ENCODE results near the gene KCTD2. TPM values are rescaled to one million over a fixed set of nuclear protein-coding genes. Genes with fewer than 3 reads are reported as not detected.
A peak's percentile ranks its signal among the peaks of the same experiment; 100 is the strongest.

KCTD2 gene
- total and polyA plus RNA-seq, 9 of the 15 experiments (the other 6 are each of a cell fraction or from before 2014, with no cell fraction given), result 1.7 to 32.9 (median 15.8) TPM

DNA sequence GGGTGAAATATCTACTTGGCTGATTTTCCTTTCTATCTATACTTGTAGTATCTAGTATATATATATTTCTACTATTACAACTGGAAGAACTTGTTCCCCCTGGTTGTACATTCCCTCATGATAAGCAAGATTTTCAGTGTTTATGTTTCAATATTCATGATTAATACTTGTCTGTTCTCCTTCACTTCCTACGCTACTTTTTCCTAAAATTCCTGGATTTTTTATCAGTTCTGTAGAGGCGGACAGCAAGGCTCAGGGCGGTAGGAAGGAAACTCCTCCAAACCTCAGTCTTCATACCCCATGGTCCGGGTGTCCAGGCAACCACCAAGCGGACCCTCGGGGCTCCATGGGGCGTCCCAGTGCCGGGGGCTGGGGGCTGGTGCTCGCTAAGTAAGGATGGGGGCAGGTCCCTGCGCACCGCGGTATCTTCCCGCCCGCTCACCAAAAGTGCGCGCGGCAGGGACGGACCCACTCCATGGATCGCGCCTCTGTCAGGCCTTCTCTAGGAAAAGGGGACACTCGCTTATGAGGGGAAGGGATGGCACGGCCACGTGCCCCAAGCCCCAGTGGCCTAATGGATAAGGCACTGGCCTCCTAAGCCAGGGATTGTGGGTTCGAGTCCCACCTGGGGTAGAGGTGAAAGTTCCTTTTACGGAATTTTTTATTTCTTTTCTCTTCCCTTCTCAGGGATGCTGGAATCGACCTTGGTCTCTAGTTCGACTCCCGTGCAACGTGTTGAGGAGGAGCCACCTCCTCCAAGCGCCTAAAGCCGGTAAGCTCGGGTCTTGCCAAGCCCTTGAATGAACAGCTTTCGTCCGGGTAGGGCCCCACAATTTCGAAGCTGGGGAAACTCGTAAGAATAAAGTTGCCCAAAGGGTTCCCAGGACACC is 13.4 kb upstream of the KCTD2 start (continued):
- TF ChIP-seq DACH1 (IDR thresholded peaks at IDR 0.05; ENCODE audit: partially characterized antibody) (no peak), TAF9B (IDR thresholded peaks at IDR 0.05; ENCODE audit: partially characterized antibody) (no peak), CEBPB (tag; IDR thresholded peaks at IDR 0.05) (no peak), ZNF778 (CRISPR knock-in tag; IDR thresholded peaks at IDR 0.05) (no peak), SIRT6 (IDR thresholded peaks at IDR 0.05; ENCODE audit: low read depth, low read length) (no peak), TBP (optimal IDR thresholded peaks at IDR 0.05; ENCODE audit: low read depth, low read length) (peak; percentile 100), RBM14 (IDR thresholded peaks at IDR 0.05; ENCODE audit: borderline replicate concordance, insufficient read depth, low read depth, low read length) (no peak), ZBTB7A (IDR thresholded peaks at IDR 0.05; ENCODE audit: borderline replicate concordance, control insufficient read depth, low read depth, low read length) (peak; percentile 56; the same call in 1 of the 2 replicates), POLR2H (tag; IDR thresholded peaks at IDR 0.05; ENCODE audit: low read depth) (peak; percentile 99), ATF7 (IDR thresholded peaks at IDR 0.05) (peak; percentile 63; the same call in 1 of the 2 replicates), DPF2 (IDR thresholded peaks at IDR 0.05) (no peak), XRCC3 (IDR thresholded peaks at IDR 0.05) (no peak), ZNF12 (CRISPR knock-in tag; IDR thresholded peaks at IDR 0.05) (no peak; the same call in 1 of the 2 replicates), ZFPM2 (CRISPR knock-in tag; IDR thresholded peaks at IDR 0.05) (no peak), TAF7 (tag; IDR thresholded peaks at IDR 0.05) (no peak)
- TF ChIP-seq, protein P1, sequence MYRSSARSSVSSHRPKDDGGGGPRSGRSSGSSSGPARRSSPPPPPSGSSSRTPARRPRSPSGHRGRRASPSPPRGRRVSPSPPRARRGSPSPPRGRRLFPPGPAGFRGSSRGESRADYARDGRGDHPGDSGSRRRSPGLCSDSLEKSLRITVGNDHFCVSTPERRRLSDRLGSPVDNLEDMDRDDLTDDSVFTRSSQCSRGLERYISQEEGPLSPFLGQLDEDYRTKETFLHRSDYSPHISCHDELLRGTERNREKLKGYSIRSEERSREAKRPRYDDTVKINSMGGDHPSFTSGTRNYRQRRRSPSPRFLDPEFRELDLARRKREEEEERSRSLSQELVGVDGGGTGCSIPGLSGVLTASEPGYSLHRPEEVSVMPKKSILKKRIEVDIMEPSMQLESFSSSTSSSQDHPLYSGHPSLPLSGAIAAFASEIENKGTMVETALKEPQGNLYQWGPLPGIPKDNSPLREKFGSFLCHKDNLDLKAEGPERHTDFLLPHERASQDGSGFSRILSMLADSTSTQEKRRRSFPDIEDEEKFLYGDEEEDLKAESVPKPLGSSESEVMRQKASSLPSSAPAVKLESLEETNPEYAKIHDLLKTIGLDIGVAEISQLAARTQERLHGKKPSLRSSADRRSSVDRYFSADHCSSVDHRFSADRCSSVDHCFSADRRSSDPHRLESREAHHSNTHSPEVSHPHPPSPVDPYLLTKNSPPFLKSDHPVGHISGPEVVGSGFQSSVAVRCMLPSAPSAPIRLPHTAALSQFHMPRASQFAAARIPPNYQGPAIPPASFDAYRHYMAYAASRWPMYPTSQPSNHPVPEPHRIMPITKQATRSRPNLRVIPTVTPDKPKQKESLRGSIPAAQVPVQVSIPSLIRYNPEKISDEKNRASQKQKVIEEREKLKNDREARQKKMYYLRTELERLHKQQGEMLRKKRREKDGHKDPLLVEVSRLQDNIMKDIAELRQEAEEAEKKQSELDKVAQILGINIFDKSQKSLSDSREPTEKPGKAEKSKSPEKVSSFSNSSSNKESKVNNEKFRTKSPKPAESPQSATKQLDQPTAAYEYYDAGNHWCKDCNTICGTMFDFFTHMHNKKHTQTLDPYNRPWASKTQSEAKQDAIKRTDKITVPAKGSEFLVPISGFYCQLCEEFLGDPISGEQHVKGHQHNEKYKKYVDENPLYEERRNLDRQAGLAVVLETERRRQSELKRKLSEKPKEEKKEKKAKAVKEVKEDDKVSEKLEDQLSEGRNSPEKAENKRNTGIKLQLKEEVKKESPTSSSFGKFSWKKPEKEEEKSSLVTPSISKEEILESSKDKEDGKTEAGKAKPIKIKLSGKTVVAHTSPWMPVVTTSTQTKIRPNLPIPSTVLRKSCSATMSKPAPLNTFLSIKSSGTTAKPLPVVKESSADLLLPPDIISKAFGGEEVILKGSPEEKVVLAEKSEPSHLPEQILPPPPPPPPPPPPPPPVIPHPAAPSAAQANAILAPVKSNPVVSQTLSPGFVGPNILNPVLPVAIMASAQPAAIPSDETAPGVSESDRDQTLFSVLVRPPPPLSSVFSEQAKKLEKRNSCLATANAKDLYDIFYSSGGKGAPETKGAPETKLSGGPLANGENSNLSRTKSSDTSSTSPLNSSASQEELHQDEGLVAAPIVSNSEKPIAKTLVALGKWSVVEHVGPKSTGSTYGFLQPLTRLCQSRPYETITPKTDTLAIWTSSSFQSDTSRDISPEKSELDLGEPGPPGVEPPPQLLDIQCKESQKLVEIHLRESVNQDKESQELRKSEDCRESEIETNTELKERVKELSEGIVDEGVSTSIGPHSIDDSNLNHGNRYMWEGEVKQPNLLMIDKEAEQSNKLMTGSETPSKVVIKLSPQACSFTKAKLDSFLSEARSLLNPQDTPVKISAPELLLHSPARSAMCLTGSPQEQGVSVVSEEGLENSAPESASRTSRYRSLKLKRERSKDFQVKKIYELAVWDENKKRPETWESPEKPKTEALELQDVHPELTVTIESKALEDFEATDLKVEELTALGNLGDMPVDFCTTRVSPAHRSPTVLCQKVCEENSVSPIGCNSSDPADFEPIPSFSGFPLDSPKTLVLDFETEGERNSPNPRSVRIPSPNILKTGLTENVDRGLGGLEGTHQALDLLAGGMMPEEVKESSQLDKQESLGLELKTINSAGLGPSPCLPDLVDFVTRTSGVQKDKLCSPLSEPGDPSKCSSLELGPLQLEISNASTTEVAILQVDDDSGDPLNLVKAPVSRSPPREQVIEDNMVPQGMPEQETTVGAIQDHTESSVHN (IDR thresholded peaks at IDR 0.05; ENCODE audit: borderline replicate concordance in 1 of 2, low read depth in 1 of 2), result no peak
- TF ChIP-seq, protein P2, sequence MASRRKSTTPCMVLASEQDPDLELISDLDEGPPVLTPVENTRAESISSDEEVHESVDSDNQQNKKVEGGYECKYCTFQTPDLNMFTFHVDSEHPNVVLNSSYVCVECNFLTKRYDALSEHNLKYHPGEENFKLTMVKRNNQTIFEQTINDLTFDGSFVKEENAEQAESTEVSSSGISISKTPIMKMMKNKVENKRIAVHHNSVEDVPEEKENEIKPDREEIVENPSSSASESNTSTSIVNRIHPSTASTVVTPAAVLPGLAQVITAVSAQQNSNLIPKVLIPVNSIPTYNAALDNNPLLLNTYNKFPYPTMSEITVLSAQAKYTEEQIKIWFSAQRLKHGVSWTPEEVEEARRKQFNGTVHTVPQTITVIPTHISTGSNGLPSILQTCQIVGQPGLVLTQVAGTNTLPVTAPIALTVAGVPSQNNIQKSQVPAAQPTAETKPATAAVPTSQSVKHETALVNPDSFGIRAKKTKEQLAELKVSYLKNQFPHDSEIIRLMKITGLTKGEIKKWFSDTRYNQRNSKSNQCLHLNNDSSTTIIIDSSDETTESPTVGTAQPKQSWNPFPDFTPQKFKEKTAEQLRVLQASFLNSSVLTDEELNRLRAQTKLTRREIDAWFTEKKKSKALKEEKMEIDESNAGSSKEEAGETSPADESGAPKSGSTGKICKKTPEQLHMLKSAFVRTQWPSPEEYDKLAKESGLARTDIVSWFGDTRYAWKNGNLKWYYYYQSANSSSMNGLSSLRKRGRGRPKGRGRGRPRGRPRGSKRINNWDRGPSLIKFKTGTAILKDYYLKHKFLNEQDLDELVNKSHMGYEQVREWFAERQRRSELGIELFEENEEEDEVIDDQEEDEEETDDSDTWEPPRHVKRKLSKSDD (conservative IDR thresholded peaks at IDR 0.05; ENCODE audit: low read length), result no peak
